Measurements from ENCODE around the gene MED12. TPM values are rescaled to one million over a fixed set of nuclear protein-coding genes. Genes with fewer than 3 reads are reported as not detected.

Gene MED12
- total and polyA plus RNA-seq, 2 experiments from 2014 or later = 17.9 to 56.5 TPM

DNA sequence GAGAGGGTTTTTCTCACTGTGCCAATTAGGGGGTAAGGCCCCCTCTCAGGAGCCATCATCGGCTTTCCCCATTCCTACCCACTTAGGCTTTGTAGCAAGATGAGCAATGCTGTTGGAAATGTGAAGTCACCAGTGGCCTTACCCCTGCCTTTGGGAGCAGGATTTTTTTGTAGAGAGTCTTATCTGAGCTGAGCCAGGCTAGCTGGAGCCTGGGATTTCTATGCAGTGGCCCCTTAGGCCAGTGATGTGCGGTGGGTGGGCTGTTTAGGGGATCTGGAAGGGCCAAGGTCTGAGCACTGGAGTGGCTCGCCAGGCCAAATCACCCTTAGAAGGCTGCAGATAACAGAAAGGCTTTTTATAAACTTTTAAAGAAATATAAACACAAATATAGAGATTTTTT lies 16.1 kb upstream of the MED12 start:
- no peaks in the 10 kb centered on the region for H3K9me3 ChIP-seq (ENCODE audit: low read depth)
- DNase-seq (ENCODE audit: low read depth in 1 of 2, low spot score in 1 of 2) = no peak
- peak overlapping the region; percentile 91 for H3K27ac ChIP-seq
- H3K4me1 ChIP-seq (ENCODE audit: low read depth) = peaks cover 25% of the 10 kb centered on the region
- H3K36me3 ChIP-seq = no peaks in the 10 kb centered on the region
- TF ChIP-seq, protein P1, sequence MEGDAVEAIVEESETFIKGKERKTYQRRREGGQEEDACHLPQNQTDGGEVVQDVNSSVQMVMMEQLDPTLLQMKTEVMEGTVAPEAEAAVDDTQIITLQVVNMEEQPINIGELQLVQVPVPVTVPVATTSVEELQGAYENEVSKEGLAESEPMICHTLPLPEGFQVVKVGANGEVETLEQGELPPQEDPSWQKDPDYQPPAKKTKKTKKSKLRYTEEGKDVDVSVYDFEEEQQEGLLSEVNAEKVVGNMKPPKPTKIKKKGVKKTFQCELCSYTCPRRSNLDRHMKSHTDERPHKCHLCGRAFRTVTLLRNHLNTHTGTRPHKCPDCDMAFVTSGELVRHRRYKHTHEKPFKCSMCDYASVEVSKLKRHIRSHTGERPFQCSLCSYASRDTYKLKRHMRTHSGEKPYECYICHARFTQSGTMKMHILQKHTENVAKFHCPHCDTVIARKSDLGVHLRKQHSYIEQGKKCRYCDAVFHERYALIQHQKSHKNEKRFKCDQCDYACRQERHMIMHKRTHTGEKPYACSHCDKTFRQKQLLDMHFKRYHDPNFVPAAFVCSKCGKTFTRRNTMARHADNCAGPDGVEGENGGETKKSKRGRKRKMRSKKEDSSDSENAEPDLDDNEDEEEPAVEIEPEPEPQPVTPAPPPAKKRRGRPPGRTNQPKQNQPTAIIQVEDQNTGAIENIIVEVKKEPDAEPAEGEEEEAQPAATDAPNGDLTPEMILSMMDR (IDR thresholded peaks at IDR 0.05; ENCODE audit: low read depth, low read length) = no peak
- H3K27me3 ChIP-seq = no peaks in the 10 kb centered on the region
- H3K4me3 ChIP-seq = no peak overlapping the region

DNA sequence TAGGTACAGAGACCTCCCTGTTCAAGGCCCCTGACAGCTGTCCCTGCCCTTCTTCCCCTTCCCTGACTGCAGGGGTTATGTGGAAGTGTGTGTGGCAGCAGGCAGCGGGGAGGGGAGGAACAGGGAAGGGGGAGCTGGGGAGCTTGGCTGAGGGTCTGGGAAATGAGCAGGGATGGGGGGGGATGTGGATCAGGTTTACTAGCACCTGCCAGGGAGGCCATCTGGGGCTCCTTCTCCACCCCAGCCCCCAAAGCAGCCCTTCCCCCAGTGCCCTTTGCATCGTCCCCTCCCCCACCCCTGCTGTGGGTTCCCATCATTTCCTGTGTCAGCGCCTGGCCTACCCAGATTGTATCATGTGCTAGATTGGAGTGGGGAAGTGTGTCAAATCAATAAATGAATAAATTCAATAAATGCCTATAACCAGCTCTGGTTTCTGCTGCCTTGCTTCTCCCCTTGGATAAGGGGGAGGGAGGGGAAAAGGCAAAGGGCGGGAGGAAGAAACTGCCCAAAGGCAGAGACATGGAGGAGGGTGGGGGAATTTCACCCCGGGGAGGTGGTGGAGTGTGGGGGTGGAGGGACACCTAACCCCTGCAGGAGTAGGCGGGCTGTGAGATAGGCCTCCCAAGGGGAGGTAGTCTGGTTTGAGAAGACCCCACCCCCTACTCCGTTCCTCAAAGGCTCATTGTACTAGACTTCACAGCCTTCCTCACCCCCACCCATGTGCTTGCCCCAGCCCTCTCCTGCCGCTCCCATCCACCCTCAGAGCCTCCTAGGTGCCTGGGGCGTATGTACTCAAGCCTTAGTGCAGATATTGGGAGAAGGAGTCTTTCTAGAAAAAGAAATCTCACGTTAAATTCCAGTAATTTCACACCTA lies 15.0 kb upstream of the MED12 start:
- no peak overlapping the region for H3K4me3 ChIP-seq
- H3K4me1 ChIP-seq (ENCODE audit: low read depth) = peaks cover 36% of the 10 kb centered on the region
- TF ChIP-seq, protein P1 (IDR thresholded peaks at IDR 0.05; ENCODE audit: low read depth, low read length) = no peak
- no peaks in the 10 kb centered on the region for H3K9me3 ChIP-seq (ENCODE audit: low read depth)
- peak overlapping the region; percentile 91 for H3K27ac ChIP-seq
- peak; percentile 9 to 42 for DNase-seq (ENCODE audit: low read depth in 1 of 2, low spot score in 1 of 2)
- no peaks in the 10 kb centered on the region for H3K36me3 ChIP-seq
- no peaks in the 10 kb centered on the region for H3K27me3 ChIP-seq

DNA sequence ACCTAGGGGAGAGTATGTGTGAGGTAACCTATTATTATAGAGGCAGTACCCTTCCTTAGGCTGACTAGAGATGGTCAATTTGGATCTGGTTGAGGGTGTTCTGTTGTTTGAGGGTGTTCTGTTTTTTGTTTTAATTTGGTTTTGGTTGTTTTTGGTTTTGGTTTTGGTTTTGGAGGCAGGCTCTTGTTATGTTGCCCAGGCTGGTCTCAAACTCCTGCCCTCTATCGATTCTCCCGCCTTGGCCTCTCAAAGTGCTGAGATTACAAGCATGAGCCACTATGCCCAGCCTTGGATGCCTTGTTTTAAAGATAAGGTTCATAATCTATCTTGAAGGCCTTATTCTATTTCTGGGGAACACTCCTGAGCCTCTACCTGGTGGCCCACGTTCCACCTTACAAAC lies 12.8 kb upstream of the MED12 start:
- Histone ChIP-seq H3K27me3 (no peaks in the 10 kb centered on the region), H3K4me1 (ENCODE audit: low read depth) (peaks cover 34% of the 10 kb centered on the region), H3K9me3 (ENCODE audit: low read depth) (no peaks in the 10 kb centered on the region), H3K27ac (no peak overlapping the region), H3K36me3 (no peaks in the 10 kb centered on the region), H3K4me3 (no peak overlapping the region)
- no peak for DNase-seq (ENCODE audit: low read depth in 1 of 2, low spot score in 1 of 2)
- TF ChIP-seq, protein P1 (IDR thresholded peaks at IDR 0.05; ENCODE audit: low read depth, low read length) = no peak

DNA sequence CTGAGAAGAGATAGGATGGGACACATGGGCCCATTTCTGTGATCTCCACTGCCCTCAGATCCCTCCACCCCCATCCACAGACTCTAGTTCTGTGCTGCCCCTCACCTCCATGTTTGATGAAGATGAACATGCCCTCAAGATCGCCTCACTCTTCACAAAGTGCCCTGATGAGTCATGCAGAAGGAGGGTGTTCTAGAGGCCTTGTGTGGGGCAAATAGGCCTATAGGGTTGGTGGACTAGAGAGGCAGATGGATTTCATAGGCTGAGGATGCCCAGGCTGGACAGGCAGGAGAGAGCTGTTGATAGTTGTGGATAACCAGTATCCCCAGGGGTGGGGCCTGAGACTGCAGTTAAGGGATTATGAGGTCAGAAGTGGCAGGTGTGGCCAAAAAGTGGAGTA lies 12.0 kb upstream of the MED12 start, which contains the start of gene CXorf65:
TSS of gene CXorf65 (minus strand) at position 314 of the 400 bp plus-strand sequence. CDS start at position 130, 184 bp downstream.
- peaks cover 34% of the 10 kb centered on the region for H3K4me1 ChIP-seq (ENCODE audit: low read depth)
- DNase-seq (ENCODE audit: low read depth in 1 of 2, low spot score in 1 of 2) = no peak
- H3K27ac ChIP-seq = peak within 1 kb of the TSS; percentile 88
- H3K36me3 ChIP-seq = no peaks in the 10 kb centered on the region
- H3K27me3 ChIP-seq = no peaks in the 10 kb centered on the region
- no peaks in the 10 kb centered on the region for H3K9me3 ChIP-seq (ENCODE audit: low read depth)
- TF ChIP-seq, protein P1 (IDR thresholded peaks at IDR 0.05; ENCODE audit: low read depth, low read length) = no peak
- no peak within 1 kb of the TSS for H3K4me3 ChIP-seq

DNA sequence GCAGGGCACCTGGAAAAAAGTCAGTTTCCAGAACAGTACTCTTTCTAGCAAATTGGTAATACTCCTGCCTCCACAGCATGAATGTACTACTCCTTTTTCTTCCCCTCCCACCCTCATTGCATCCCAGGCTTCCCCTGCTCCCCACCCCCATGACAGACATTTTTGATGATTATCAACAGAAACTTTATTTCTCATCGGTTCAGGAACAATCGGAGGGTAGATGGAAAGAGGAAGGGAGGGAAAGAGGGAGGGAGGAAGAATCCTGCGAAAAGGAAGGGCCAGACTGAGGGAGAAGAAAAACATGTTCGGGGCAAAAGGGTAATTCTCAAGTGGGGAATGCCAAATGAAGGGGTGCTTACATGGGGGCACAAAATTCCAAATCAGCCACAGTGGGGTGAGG lies 11.2 kb upstream of the MED12 start:
- DNase-seq (ENCODE audit: low read depth in 1 of 2, low spot score in 1 of 2) = no peak
- Histone ChIP-seq H3K9me3 (ENCODE audit: low read depth) (no peaks in the 10 kb centered on the region), H3K4me3 (no peak overlapping the region), H3K27ac (peak overlapping the region; percentile 88), H3K27me3 (no peaks in the 10 kb centered on the region), H3K4me1 (ENCODE audit: low read depth) (peaks cover 34% of the 10 kb centered on the region), H3K36me3 (no peaks in the 10 kb centered on the region)
- TF ChIP-seq, protein P1 (IDR thresholded peaks at IDR 0.05; ENCODE audit: low read depth, low read length) = no peak
